Activated T-helper 2 cell treated with anti-CD3 and anti-CD28 coated beads, Interferon-gamma antibody, Interleukin-2, Interleukin-4, amounts not matched to agents 10 μg/mL and 5 μg/mL and 100 μg/mL, durations not matched to agents 14 hours and 24 hours and 36 hours (primary cell): ENCODE measurements around the gene PPP1R15B. TPM values are rescaled to one million over a fixed set of nuclear protein-coding genes. Genes with fewer than 3 reads are reported as not detected.

Source experiments
- DNase-seq: peaks from one replicate; pipeline ENCODE4 v3.0.0; 2021; ENCODE audit warnings: low spot score
- H3K27ac Mint-ChIP-seq: one replicate; pipeline ENCODE4 v1.8.0; 2021; ENCODE audit warnings: mixed read lengths
- H3K27me3 Mint-ChIP-seq: one replicate; pipeline ENCODE4 v1.8.0; 2021; ENCODE audit warnings: low read depth, mixed read lengths
- H3K36me3 Mint-ChIP-seq: one replicate; pipeline ENCODE4 v1.8.0; 2021; ENCODE audit warnings: low read depth, mixed read lengths
- H3K4me1 Mint-ChIP-seq: one replicate; pipeline ENCODE4 v1.8.0; 2021; ENCODE audit warnings: low read depth, mixed read lengths
- H3K4me3 Mint-ChIP-seq: one replicate; pipeline ENCODE4 v1.8.0; 2021; ENCODE audit warnings: low read depth, mild to moderate bottlenecking, moderate library complexity, mixed read lengths
- H3K9me3 Mint-ChIP-seq: one replicate; pipeline ENCODE4 v1.8.0; 2021; ENCODE audit warnings: mixed read lengths
- intact Hi-C: fragments of 100-400 bp; cut with micrococcal nuclease; formaldehyde crosslinking; loops from one replicate; pipeline ENCODE4 v1.15.1; 2023
- total RNA-seq: library from RNA; stranded (reverse); gene quantifications from 2 replicates; pipeline ENCODE4 v1.2.3, GENCODE V29; 2022

Gene PPP1R15B
- total RNA-seq, 1 donor from 2014 or later, result 64.3 TPM

GRCh38 chr1:204449678-204450280, 38.2 kb upstream of the PPP1R15B start:
- Mint-ChIP-seq H3K4me1 (peaks cover 18% of the 10 kb centered on the region), H3K27me3 (no peaks in the 10 kb centered on the region), H3K27ac (no peak overlapping the region), H3K4me3 (no peak overlapping the region), H3K9me3 (no peaks in the 10 kb centered on the region), H3K36me3 (peaks cover 14% of the 10 kb centered on the region)
- intact Hi-C loops, result no loop called here
- no peak for DNase-seq

- H3K27ac Mint-ChIP-seq, result no peak overlapping the region
- no peaks in the 10 kb centered on the region for H3K9me3 Mint-ChIP-seq
- H3K27me3 Mint-ChIP-seq, result no peaks in the 10 kb centered on the region
- H3K4me1 Mint-ChIP-seq, result peaks cover 22% of the 10 kb centered on the region
- no peak overlapping the region for H3K4me3 Mint-ChIP-seq
- intact Hi-C loops, result no loop called here
- peaks cover 14% of the 10 kb centered on the region for H3K36me3 Mint-ChIP-seq
- DNase-seq, result no peak
Observed at GRCh38 chr1:204448991-204449677, 37.5 kb upstream of the PPP1R15B start.

DNA sequence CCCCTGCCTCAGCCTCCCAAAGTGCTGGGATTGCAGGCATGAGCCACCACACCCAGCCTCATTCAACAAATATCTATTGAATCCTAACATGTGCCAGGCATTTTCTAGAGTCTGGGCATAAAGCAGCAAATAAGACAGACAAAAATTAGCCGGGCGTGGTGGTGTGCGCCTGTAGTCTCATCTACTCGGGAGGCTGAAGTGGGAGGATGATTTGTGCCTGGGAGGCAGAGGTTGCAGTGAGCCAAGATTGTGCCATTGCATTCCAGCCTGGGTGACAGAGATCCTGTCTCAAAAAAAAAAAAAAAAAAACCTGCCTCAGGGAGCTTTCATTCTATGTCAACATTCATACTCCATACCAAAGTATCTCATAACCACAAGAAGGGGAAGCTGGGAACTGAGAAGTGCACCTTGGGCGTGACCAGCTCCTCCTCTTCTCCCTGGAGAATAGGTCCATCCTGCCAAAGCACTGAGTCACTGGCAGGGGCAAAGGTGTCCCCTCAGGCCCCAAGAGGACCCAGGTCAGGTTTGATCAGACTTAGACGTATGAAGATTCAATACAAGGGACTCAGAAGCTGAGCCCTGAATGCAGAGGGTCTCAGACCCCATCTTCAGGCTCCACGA, 36.8 kb upstream of the PPP1R15B start:
- Mint-ChIP-seq H3K27ac (no peak overlapping the region), H3K27me3 (no peaks in the 10 kb centered on the region)

DNA sequence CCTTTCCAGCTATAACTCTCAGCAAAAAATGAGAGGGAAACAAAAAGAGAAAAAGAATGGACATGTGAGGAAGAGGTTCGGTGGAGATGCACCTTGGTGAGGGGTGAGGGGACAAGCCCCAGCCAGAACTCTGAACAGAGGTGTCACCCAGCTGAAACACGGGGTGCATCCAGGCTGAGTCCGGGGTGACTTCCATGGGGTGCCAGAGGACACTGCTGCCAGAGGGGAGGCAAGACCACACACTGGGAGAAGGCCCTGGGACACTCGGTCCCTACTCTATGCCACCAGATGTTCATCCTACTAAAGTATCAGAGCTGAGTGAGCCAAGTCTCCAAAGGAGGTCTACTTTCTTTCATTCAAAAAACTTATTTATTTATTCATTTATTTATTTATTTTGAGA, 36.1 kb upstream of the PPP1R15B start:
- intact Hi-C loops, result loop anchor here (2.0 kb wide), 1 partner anchor 47 kb away; the partner anchor contains the start of gene PIK3C2B
- H3K9me3 Mint-ChIP-seq, result no peaks in the 10 kb centered on the region
- H3K27me3 Mint-ChIP-seq, result no peaks in the 10 kb centered on the region
- H3K36me3 Mint-ChIP-seq, result peaks cover 13% of the 10 kb centered on the region
- peaks cover 19% of the 10 kb centered on the region for H3K4me1 Mint-ChIP-seq
- H3K27ac Mint-ChIP-seq, result peak overlapping the region; percentile 22
- DNase-seq, result no peak
- H3K4me3 Mint-ChIP-seq, result no peak overlapping the region

More for the DNA sequence above, 36.8 kb upstream of the PPP1R15B start:
- Mint-ChIP-seq H3K4me1 (peaks cover 26% of the 10 kb centered on the region), H3K9me3 (no peaks in the 10 kb centered on the region), H3K36me3 (peaks cover 19% of the 10 kb centered on the region), H3K4me3 (no peak overlapping the region)
- intact Hi-C loops, result no loop called here
- no peak for DNase-seq

- no peak for DNase-seq
- H3K9me3 Mint-ChIP-seq, result no peaks in the 10 kb centered on the region
- peaks cover 13% of the 10 kb centered on the region for H3K36me3 Mint-ChIP-seq
- H3K27me3 Mint-ChIP-seq, result no peaks in the 10 kb centered on the region
- H3K4me3 Mint-ChIP-seq, result no peak overlapping the region
- peaks cover 18% of the 10 kb centered on the region for H3K4me1 Mint-ChIP-seq
- intact Hi-C loops, result loop anchor here (2.0 kb wide), 1 partner anchor 48 kb away; the partner anchor contains the start of gene PIK3C2B
- H3K27ac Mint-ChIP-seq, result no peak overlapping the region
Observed at GRCh38 chr1:204447190-204447589, 35.6 kb upstream of the PPP1R15B start.

DNA sequence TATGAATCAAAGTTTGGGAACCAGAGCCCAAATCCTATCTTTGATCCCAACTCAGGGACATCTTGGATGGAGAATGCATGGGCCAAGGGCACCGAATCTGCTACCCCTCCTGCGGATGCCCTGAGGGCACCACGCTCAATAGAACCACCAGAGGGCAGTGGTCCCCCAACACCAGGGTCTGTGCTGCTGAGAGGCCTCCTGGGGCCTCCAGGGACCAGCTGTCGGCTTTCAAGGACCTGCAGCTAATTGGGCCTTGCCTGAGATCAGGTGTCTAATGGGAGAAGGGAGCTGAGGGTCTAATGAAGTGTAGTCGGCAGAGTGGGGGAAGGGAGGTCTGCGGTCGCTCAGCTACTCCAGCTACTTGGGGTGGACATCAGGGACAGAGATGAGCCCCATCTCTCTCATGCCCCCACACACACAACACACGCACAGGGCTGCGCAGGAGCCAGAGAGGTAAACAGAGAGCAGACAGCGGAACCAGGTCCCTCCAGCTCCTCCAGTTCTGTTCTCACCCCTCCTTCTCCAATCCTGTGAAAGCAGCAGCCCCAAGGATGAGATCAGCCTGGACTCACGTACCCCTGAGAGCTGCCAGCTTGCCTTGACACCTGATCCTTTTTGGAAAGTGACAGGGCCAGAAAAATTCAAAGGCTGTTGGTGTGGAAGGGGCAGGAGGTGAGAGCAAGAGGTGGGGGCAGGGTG, 34.9 kb upstream of the PPP1R15B start:
- intact Hi-C loops, result loop anchor here (1.0 to 2.0 kb wide), 2 partner anchors 48 to 57 kb away; partner anchors contain the start of gene PIK3C2B
- peak; percentile 63 for DNase-seq
- peak overlapping the region; percentile 55 for H3K27ac Mint-ChIP-seq
- no peak overlapping the region for H3K4me3 Mint-ChIP-seq
- no peaks in the 10 kb centered on the region for H3K27me3 Mint-ChIP-seq
- no peaks in the 10 kb centered on the region for H3K9me3 Mint-ChIP-seq
- peaks cover 17% of the 10 kb centered on the region for H3K36me3 Mint-ChIP-seq
- peaks cover 14% of the 10 kb centered on the region for H3K4me1 Mint-ChIP-seq

- intact Hi-C loops, result loop anchor here (1.0 to 2.0 kb wide), 2 partner anchors 49 to 57 kb away; partner anchors contain the start of gene PIK3C2B
- Mint-ChIP-seq H3K27me3 (no peaks in the 10 kb centered on the region), H3K4me1 (peaks cover 14% of the 10 kb centered on the region), H3K27ac (no peak overlapping the region), H3K36me3 (peaks cover 22% of the 10 kb centered on the region), H3K9me3 (no peaks in the 10 kb centered on the region), H3K4me3 (no peak overlapping the region)
- peak; percentile 32 for DNase-seq
Observed at GRCh38 chr1:204445860-204446412, 34.3 kb upstream of the PPP1R15B start.

- peaks cover 15% of the 10 kb centered on the region for H3K4me1 Mint-ChIP-seq
- peak overlapping the region; percentile 28 for H3K27ac Mint-ChIP-seq
- H3K27me3 Mint-ChIP-seq, result no peaks in the 10 kb centered on the region
- intact Hi-C loops, result no loop called here
- H3K4me3 Mint-ChIP-seq, result no peak overlapping the region
- H3K36me3 Mint-ChIP-seq, result peaks cover 23% of the 10 kb centered on the region
- H3K9me3 Mint-ChIP-seq, result no peaks in the 10 kb centered on the region
- DNase-seq, result no peak
Observed at GRCh38 chr1:204443871-204444581, 32.4 kb upstream of the PPP1R15B start.

DNA sequence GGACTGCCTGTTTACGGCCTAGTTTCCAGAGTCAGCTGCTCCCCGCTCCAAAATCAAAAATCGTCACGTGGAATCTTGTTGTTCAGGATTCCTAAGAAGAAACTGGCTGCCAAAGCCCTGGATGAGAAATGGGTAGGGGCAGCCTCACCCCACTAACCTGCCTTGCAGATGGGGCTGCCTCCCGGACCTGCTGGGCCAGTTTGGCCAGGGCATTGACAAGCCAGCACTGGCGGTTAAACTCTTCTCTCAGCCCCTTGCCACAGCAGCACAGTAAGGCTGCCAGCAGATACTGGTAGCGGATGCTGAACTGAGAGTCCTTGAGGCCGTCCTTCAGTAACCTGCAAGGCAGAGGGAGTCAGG, 31.6 kb upstream of the PPP1R15B start:
- no peaks in the 10 kb centered on the region for H3K27me3 Mint-ChIP-seq
- DNase-seq, result no peak
- H3K36me3 Mint-ChIP-seq, result peaks cover 27% of the 10 kb centered on the region
- no peak overlapping the region for H3K27ac Mint-ChIP-seq
- no peak overlapping the region for H3K4me3 Mint-ChIP-seq
- intact Hi-C loops, result no loop called here
- H3K9me3 Mint-ChIP-seq, result no peaks in the 10 kb centered on the region
- peaks cover 20% of the 10 kb centered on the region for H3K4me1 Mint-ChIP-seq

- Mint-ChIP-seq H3K27ac (no peak overlapping the region), H3K9me3 (no peaks in the 10 kb centered on the region), H3K4me1 (peaks cover 21% of the 10 kb centered on the region), H3K4me3 (no peak overlapping the region), H3K27me3 (no peaks in the 10 kb centered on the region), H3K36me3 (peaks cover 29% of the 10 kb centered on the region)
- DNase-seq, result no peak
- intact Hi-C loops, result no loop called here
Observed at GRCh38 chr1:204442376-204443259, 31.0 kb upstream of the PPP1R15B start.

GRCh38 chr1:204441558-204441957, 29.9 kb upstream of the PPP1R15B start:
- no peak overlapping the region for H3K4me3 Mint-ChIP-seq

More at GRCh38 chr1:204441558-204441957, 29.9 kb upstream of the PPP1R15B start:
- no peaks in the 10 kb centered on the region for H3K9me3 Mint-ChIP-seq
- H3K27ac Mint-ChIP-seq, result no peak overlapping the region
- no peaks in the 10 kb centered on the region for H3K27me3 Mint-ChIP-seq
- peaks cover 26% of the 10 kb centered on the region for H3K36me3 Mint-ChIP-seq
- intact Hi-C loops, result no loop called here
- H3K4me1 Mint-ChIP-seq, result peaks cover 20% of the 10 kb centered on the region
- no peak for DNase-seq
